ENCODE data around the gene CBLL2.
"Not testable (repeated sequence)": the region's sequence is repeated elsewhere in the genome, so short reads cannot be mapped to it uniquely, and the experiment has no call there.

Gene CBLL2

GRCh38 chrX:22268706-22269105 lies 4.0 kb upstream of the CBLL2 start:
- DNase-seq (ENCODE audit: insufficient read length, low spot score) (no peak), FAIRE-seq (no peak)
- TF ChIP-seq CTCF (IDR thresholded peaks at IDR 0.05; ENCODE audit: insufficient read depth, missing control alignments), result no peak

- DNase-seq (ENCODE audit: insufficient read length, low spot score), result no peak
- no peak for FAIRE-seq
- no peak for TF ChIP-seq CTCF (IDR thresholded peaks at IDR 0.05; ENCODE audit: insufficient read depth, missing control alignments)
Observed at GRCh38 chrX:22273714-22274317, 1.1 kb downstream of the CBLL2 start.

- no peak for TF ChIP-seq CTCF (IDR thresholded peaks at IDR 0.05; ENCODE audit: insufficient read depth, missing control alignments)
- DNase-seq (ENCODE audit: insufficient read length, low spot score), result no peak
- FAIRE-seq, result no peak
Observed at GRCh38 chrX:22276781-22277180, 4.1 kb downstream of the CBLL2 start.

GRCh38 chrX:22278375-22278774 lies 5.7 kb downstream of the CBLL2 start:
- DNase-seq (ENCODE audit: insufficient read length, low spot score) (no peak), FAIRE-seq (no peak)
- TF ChIP-seq CTCF (IDR thresholded peaks at IDR 0.05; ENCODE audit: insufficient read depth, missing control alignments), result no peak

- FAIRE-seq; DNase-seq (ENCODE audit: insufficient read length, low spot score): not testable (repeated sequence)
Observed at GRCh38 chrX:22289209-22289608, 16.5 kb downstream of the CBLL2 start.

- DNase-seq (ENCODE audit: insufficient read length, low spot score) (no peak), FAIRE-seq (peak; percentile 16)
- TF ChIP-seq CTCF (IDR thresholded peaks at IDR 0.05; ENCODE audit: insufficient read depth, missing control alignments), result no peak
Observed at GRCh38 chrX:22296871-22297270, 24.2 kb downstream of the CBLL2 start.

- no peak for TF ChIP-seq CTCF (IDR thresholded peaks at IDR 0.05; ENCODE audit: insufficient read depth, missing control alignments)
- no peak for DNase-seq (ENCODE audit: insufficient read length, low spot score)
- FAIRE-seq, result no peak
Observed at GRCh38 chrX:22300130-22300529, 27.4 kb downstream of the CBLL2 start.

GRCh38 chrX:22310779-22311178 lies 38.1 kb downstream of the CBLL2 start:
- DNase-seq (ENCODE audit: insufficient read length, low spot score) (no peak), FAIRE-seq (no peak)
- no peak for TF ChIP-seq CTCF (IDR thresholded peaks at IDR 0.05; ENCODE audit: insufficient read depth, missing control alignments)

Data from D721Med (cell line).